Neural progenitor cell (in vitro differentiated cells): ENCODE measurements around the gene UTP3. TPM values are rescaled to one million over a fixed set of nuclear protein-coding genes. Genes with fewer than 3 reads are reported as not detected.
"Not testable (repeated sequence)": the region's sequence is repeated elsewhere in the genome, so short reads cannot be mapped to it uniquely, and the experiment has no call there.

ENCODE experiments used
- DNase-seq: peaks from one replicate; pipeline ENCODE4 v3.0.0-alpha.2; 2016; ENCODE audit warnings: low spot score
- H2AFZ ChIP-seq: fragments of 200-600 bp; sonication (generic); replicated peaks from 2 replicates; pipeline ENCODE4 v1.6.1; 2016; ENCODE audit warnings: antibody characterized with exemption
- H3F3A ChIP-seq: fragments of 200-600 bp; sonication (generic); 2 replicates; pipeline ENCODE4 v1.6.1; 2016; ENCODE audit warnings: antibody characterized with exemption, low read depth
- H3K27ac ChIP-seq: fragments of 200-600 bp; sonication (generic); 2 replicates; pipeline ENCODE4 v1.5.1; 2016; ENCODE audit warnings: mild to moderate bottlenecking
- H3K27me3 ChIP-seq: fragments of 200-600 bp; sonication (generic); 2 replicates; pipeline ENCODE4 v1.6.1; 2016; ENCODE audit warnings: mild to moderate bottlenecking, moderate library complexity
- H3K36me3 ChIP-seq: fragments of 200-600 bp; sonication (generic); 2 replicates; pipeline ENCODE4 v1.5.1; 2016
- H3K4me1 ChIP-seq: fragments of 200-600 bp; sonication (generic); 2 replicates; pipeline ENCODE4 v1.6.1; 2016; ENCODE audit warnings: mixed run types
- H3K4me2 ChIP-seq: fragments of 200-600 bp; sonication (generic); 2 replicates; pipeline ENCODE4 v1.6.1; 2016
- H3K4me3 ChIP-seq: fragments of 200-600 bp; sonication (generic); 2 replicates; pipeline ENCODE4 v1.5.1; 2016
- H3K79me2 ChIP-seq: fragments of 200-600 bp; sonication (generic); 2 replicates; pipeline ENCODE4 v1.6.1; 2016; ENCODE audit warnings: low read depth
- H3K9ac ChIP-seq: fragments of 200-600 bp; sonication (generic); 2 replicates; pipeline ENCODE4 v1.6.1; 2016
- H3K9me3 ChIP-seq: fragments of 200-600 bp; sonication (generic); 2 replicates; pipeline ENCODE4 v1.5.1; 2016; ENCODE audit warnings: low read depth
- H4K20me1 ChIP-seq: fragments of 200-600 bp; sonication (generic); 2 replicates; pipeline ENCODE4 v1.6.1; 2016; ENCODE audit warnings: low read depth
- H3K27ac Mint-ChIP-seq: 3 replicates; pipeline ENCODE4 v1.8.0; 2021; ENCODE audit warnings: mixed read lengths
- H3K27me3 Mint-ChIP-seq: 2 replicates; pipeline ENCODE4 v1.8.0; 2022; ENCODE audit warnings: low read depth, mild to moderate bottlenecking, inconsistent platforms, moderate library complexity, mixed read lengths; ENCODE audit not compliant: insufficient read depth
- H3K36me3 Mint-ChIP-seq: 3 replicates; pipeline ENCODE4 v1.8.0; 2021; ENCODE audit warnings: mixed read lengths
- H3K4me1 Mint-ChIP-seq: 3 replicates; pipeline ENCODE4 v1.8.0; 2021; ENCODE audit warnings: mixed read lengths
- H3K4me3 Mint-ChIP-seq: 3 replicates; pipeline ENCODE4 v1.8.0; 2021; ENCODE audit warnings: mild to moderate bottlenecking, moderate library complexity, mixed read lengths
- H3K9me3 Mint-ChIP-seq: 3 replicates; pipeline ENCODE4 v1.8.0; 2020; ENCODE audit warnings: mixed read lengths
- CTCF ChIP-seq: fragments of 200-600 bp; sonication (generic); IDR thresholded peaks from 2 replicates; pipeline ENCODE4 v1.5.1; 2017; ENCODE audit warnings: antibody characterized with exemption, mild to moderate bottlenecking
- EZH2 ChIP-seq: fragments of 200-600 bp; sonication (generic); IDR thresholded peaks from 2 replicates; pipeline ENCODE4 v1.6.1; 2017; ENCODE audit warnings: antibody characterized with exemption, mild to moderate bottlenecking, moderate library complexity
- EZH2phosphoT487 ChIP-seq: fragments of 200-600 bp; sonication (generic); IDR thresholded peaks from 2 replicates; pipeline ENCODE4 v1.6.1; 2017; ENCODE audit warnings: antibody characterized with exemption
- total RNA-seq: library from RNA; depleted of rRNA; stranded (reverse); fragments of >200 nt; gene quantifications from 2 replicates; pipeline ENCODE4 v1.2.3, GENCODE V29; 2015; ENCODE audit warnings: low replicate concordance

UTP3 gene
- total RNA-seq = 19.1 and 19.8 TPM in 2 replicates

- peaks cover 3% of the 10 kb centered on the region for H3K36me3 Mint-ChIP-seq
- Histone ChIP-seq H4K20me1 (peaks cover 18% of the 10 kb centered on the region), H3K27me3 (peaks cover 5% of the 10 kb centered on the region), H3K79me2 (peaks cover 45% of the 10 kb centered on the region), H3K9ac (peak within 1 kb of the TSS; percentile 66), H3K4me3 (peak within 1 kb of the TSS; percentile 90), H3K27ac (peak within 1 kb of the TSS; percentile 81), H3K4me1 (peaks cover 17% of the 10 kb centered on the region), H3K4me2 (peak within 1 kb of the TSS; percentile 92), H2AFZ (peak within 1 kb of the TSS; percentile 68), H3F3A (peaks cover 19% of the 10 kb centered on the region), H3K36me3 (no peaks in the 10 kb centered on the region), H3K9me3 (no peaks in the 10 kb centered on the region)
- no peaks in the 10 kb centered on the region for H3K9me3 Mint-ChIP-seq
- peaks cover 5% of the 10 kb centered on the region for H3K27me3 Mint-ChIP-seq
- peak within 1 kb of the TSS; percentile 99 for H3K27ac Mint-ChIP-seq
- TF ChIP-seq CTCF = peak; percentile 98
- no peak for TF ChIP-seq EZH2phosphoT487
- TF ChIP-seq EZH2 = peak; percentile 78
- H3K4me3 Mint-ChIP-seq = peak within 1 kb of the TSS; percentile 98
- peak; percentile 97 for DNase-seq
- peaks cover 32% of the 10 kb centered on the region for H3K4me1 Mint-ChIP-seq
Observed at GRCh38 chr4:70687821-70688794, at the start of gene UTP3. Gene UTP3, plus strand, starts transcription at chr4:70688532. Its CDS starts 146 bp downstream, at chr4:70688678.

- no peak overlapping the region for H3K4me3 ChIP-seq
- no peak overlapping the region for H3K4me2 ChIP-seq
- TF ChIP-seq CTCF (no peak), EZH2 (no peak), EZH2phosphoT487 (no peak)
- H2AFZ ChIP-seq = no peak overlapping the region
- Mint-ChIP-seq H3K27ac (no peak overlapping the region), H3K4me1 (no peaks in the 10 kb centered on the region), H3K36me3 (no peaks in the 10 kb centered on the region), H3K4me3 (no peak overlapping the region), H3K27me3 (no peaks in the 10 kb centered on the region), H3K9me3 (no peaks in the 10 kb centered on the region)
- H3F3A ChIP-seq = no peaks in the 10 kb centered on the region
- H3K27ac ChIP-seq = no peak overlapping the region
- no peaks in the 10 kb centered on the region for H3K9me3 ChIP-seq
- H3K9ac ChIP-seq = no peak overlapping the region
- no peaks in the 10 kb centered on the region for H4K20me1 ChIP-seq
- no peaks in the 10 kb centered on the region for H3K36me3 ChIP-seq
- no peaks in the 10 kb centered on the region for H3K27me3 ChIP-seq
- DNase-seq = no peak
- H3K4me1 ChIP-seq = no peaks in the 10 kb centered on the region
- no peaks in the 10 kb centered on the region for H3K79me2 ChIP-seq
Observed at GRCh38 chr4:70640192-70640591, 48.1 kb upstream of the UTP3 start.

- not testable (repeated sequence) for H3K27me3 Mint-ChIP-seq, DNase-seq, H3K4me3 ChIP-seq, H4K20me1 ChIP-seq, H3F3A ChIP-seq, H2AFZ ChIP-seq, H3K4me1 Mint-ChIP-seq, H3K36me3 Mint-ChIP-seq, H3K36me3 ChIP-seq, H3K27ac Mint-ChIP-seq, H3K4me1 ChIP-seq, H3K4me3 Mint-ChIP-seq, H3K27ac ChIP-seq, H3K9ac ChIP-seq, H3K27me3 ChIP-seq, H3K9me3 Mint-ChIP-seq, H3K9me3 ChIP-seq, H3K79me2 ChIP-seq, H3K4me2 ChIP-seq
Observed at GRCh38 chr4:70650741-70651140, 37.6 kb upstream of the UTP3 start.
